ENCODE results near the gene DPYD.

DPYD gene

DNA sequence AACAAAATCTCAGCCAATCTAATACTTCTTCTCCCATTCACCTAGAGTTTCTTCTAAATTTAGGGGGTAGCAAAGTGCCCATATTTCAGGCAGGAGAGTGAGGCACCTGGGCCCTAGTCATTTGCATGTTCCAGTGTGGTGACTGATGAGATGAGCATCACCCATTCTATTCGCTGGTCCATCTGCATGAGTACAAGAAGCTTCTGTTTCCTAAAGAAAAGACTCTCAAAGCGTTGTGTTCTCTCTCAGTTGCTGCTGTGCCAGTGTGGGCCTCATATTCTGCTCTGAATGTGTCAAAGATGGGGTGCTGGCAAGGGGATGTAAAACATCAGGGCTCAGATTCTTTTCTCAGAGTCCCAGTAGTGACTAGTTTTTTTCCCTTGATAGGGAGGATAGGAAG, 16.1 kb upstream of the DPYD start:
- H3K27ac ChIP-seq = no peak overlapping the region; the same call in 1 of the 2 replicates
- ChIA-PET CTCF (no interaction called here), POLR2A (ENCODE audit: low non-redundant PET) (no interaction called here)
- no peak for TF ChIP-seq CTCF (conservative IDR thresholded peaks at IDR 0.05; ENCODE audit: low read depth)
- DNase-seq (ENCODE audit: low spot score) = no peak

GRCh38 chr1:97934491-97934890, 13.7 kb upstream of the DPYD start:
- DNase-seq (ENCODE audit: low spot score) = no peak
- H3K27ac ChIP-seq = no peak overlapping the region
- no peak for TF ChIP-seq CTCF (conservative IDR thresholded peaks at IDR 0.05; ENCODE audit: low read depth)
- POLR2A ChIA-PET (ENCODE audit: low non-redundant PET) = no interaction called here
- CTCF ChIA-PET = no interaction called here

DNA sequence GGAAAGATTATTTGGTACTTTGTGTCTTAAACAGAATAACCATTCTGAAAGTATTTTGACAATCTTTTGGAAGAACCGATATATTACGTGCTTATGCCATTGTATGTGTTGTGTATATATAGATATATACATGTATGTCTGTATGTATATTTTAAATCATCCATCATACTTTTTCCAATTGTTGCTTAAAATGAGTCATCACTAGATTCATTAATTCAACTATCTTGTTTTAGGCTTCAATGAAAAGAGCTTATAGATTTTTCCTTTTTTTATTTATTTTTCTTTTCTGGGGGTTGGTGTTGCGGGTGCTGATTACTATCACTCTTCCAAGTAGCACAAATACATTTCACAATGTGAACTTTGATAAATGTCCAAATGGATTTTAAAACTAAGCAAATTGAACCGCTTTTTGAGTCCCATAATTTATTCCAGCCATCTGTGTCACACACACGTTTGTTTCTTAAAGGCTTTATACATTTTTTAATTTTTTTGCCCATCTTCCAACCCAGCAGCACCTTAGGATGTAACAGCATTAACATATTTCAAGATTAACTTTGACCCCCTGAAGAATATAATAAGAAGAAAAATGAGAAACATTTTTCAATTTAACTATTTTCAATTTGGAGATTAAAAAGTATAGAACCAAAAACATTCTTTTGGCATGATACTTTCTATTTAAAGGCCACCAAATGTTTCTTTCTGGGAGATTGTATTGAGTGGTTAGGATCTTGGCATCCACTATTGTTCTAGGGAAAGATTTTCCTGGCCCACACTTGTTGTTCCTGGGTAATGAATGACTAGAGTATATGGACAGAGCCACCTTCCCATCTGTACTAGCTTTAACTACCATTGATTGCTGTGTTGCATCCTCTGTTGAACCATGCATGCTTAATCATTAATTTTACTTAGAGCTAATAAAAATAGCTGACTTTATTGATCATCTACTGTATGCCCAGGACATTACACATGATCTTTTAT, 9.3 kb upstream of the DPYD start:
- no peak overlapping the region for H3K27ac ChIP-seq
- no peak for TF ChIP-seq CTCF (conservative IDR thresholded peaks at IDR 0.05; ENCODE audit: low read depth)
- no peak for DNase-seq (ENCODE audit: low spot score)
- ChIA-PET POLR2A (ENCODE audit: low non-redundant PET) (no interaction called here), CTCF (no interaction called here)

DNA sequence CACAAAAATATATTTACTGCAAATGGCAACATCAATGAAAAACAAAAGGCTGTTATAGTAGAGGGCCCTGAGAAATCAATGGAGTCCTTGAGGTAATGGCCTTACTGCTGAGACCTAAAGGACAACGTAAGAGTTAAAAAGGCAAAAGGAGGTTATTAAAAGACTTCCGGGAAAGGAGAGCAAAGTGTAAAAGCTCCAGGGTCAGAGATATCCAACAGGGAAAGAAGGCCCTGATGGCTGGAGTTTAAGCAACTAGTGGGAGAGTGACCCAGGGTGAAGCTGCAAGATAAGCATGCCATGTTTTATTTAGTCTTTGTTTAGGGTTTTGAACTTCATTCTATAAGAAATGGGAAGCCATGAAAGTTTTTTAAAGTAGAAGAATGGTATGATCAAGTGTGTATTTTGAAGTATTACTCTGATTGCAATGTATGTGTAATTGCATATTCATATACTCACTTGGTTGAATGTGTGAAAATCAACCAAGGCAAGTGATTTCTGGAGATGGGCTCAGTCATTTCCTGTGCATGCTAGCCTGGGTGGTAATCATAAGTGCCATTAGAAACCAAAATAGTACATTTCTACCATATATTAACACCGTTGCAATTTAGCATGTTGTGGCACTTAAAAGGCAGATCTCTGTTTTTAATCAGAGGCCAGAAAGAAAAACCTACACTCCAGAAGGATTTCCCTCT, 5.3 kb upstream of the DPYD start:
- TF ChIP-seq CTCF (conservative IDR thresholded peaks at IDR 0.05; ENCODE audit: low read depth) = no peak
- no peak for DNase-seq (ENCODE audit: low spot score)
- POLR2A ChIA-PET (ENCODE audit: low non-redundant PET) = no interaction called here
- CTCF ChIA-PET = no interaction called here
- no peak overlapping the region for H3K27ac ChIP-seq

DNA sequence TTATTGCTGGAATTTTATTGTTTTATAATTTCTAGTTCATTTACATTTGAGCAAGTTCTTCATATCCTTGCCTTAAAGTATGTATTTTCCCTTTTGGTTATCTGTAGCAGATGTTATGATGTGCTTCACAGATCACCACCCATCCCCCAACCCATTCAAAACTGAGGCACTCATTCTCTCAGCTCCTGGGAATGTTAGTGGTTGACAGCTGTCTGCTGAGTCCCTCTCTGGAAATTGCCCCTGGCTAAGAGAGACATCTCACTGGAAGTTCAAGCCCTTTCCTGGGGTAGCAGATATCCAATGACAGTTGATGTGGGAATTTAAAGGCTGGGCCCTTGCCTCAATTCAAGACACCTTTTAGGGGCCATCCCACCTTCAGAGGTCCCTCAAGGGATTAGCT, 4.3 kb upstream of the DPYD start:
- DNase-seq (ENCODE audit: low spot score) = no peak
- POLR2A ChIA-PET (ENCODE audit: low non-redundant PET) = no interaction called here
- no peak for TF ChIP-seq CTCF (conservative IDR thresholded peaks at IDR 0.05; ENCODE audit: low read depth)
- CTCF ChIA-PET = no interaction called here
- H3K27ac ChIP-seq = no peak overlapping the region

DNA sequence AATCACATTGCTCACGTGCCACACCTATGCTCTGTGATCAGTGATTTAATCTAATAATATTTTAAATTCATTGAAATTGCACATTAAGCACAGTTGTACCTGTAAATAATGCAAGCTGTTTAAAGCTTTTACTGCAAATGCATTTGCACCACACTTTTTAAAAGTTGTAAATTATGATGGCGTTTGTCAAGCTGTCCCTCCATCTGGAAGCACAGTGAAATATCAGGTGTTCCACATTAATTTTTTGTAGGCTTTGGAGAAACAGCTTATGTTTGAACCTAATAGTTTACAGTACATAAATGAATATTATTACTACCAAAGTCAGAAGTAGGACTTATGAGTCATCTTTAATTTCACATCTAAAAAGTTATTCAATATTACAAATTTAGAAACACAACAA, 3.0 kb upstream of the DPYD start:
- DNase-seq (ENCODE audit: low spot score) = no peak

More for the DNA sequence above, 3.0 kb upstream of the DPYD start:
- CTCF ChIA-PET = no interaction called here
- POLR2A ChIA-PET (ENCODE audit: low non-redundant PET) = no interaction called here
- no peak overlapping the region for H3K27ac ChIP-seq
- TF ChIP-seq CTCF (conservative IDR thresholded peaks at IDR 0.05; ENCODE audit: low read depth) = no peak
